ENCODE measurements around the gene CCDC97.

- TF ChIP-seq POLR2A (IDR thresholded peaks at IDR 0.05; ENCODE audit: low read length) (no peak), GATA1 (IDR thresholded peaks at IDR 0.05; ENCODE audit: low read depth, low read length) (no peak)
Measured at GRCh38 chr19:41344162-41344561, 34.2 kb downstream of the CCDC97 start.

Data from erythroblast (primary cell).